Epithelial cell of esophagus (primary cell): ENCODE results near the gene TNFRSF8.

Experiments used
- DNase-seq: peaks from one replicate; pipeline ENCODE4 v3.0.0; 2010; ENCODE audit warnings: low read depth
- H3K4me3 ChIP-seq: 2 replicates; pipeline ENCODE4 v1.5.1; 2011; ENCODE audit warnings: mild to moderate bottlenecking, low read length, control low read depth
- CTCF ChIP-seq: IDR thresholded peaks from 2 replicates; pipeline ENCODE4 v1.5.1; 2011; ENCODE audit warnings: low read depth, mild to moderate bottlenecking, low read length, control low read depth, inconsistent platforms; ENCODE audit not compliant: insufficient read depth; ENCODE audit errors: missing control alignments

The TNFRSF8 gene

GRCh38 chr1:12048372-12048771 lies 14.7 kb upstream of the TNFRSF8 start:
- no peak for TF ChIP-seq CTCF
- no peak for DNase-seq
- no peak overlapping the region for H3K4me3 ChIP-seq

GRCh38 chr1:12049616-12050015 lies 13.5 kb upstream of the TNFRSF8 start:
- DNase-seq = no peak
- TF ChIP-seq CTCF = peak; percentile 4
- H3K4me3 ChIP-seq = no peak overlapping the region

GRCh38 chr1:12051361-12051760 lies 11.7 kb upstream of the TNFRSF8 start:
- DNase-seq = no peak
- no peak overlapping the region for H3K4me3 ChIP-seq
- TF ChIP-seq CTCF = no peak

GRCh38 chr1:12052008-12052573 lies 11.0 kb upstream of the TNFRSF8 start:
- no peak overlapping the region for H3K4me3 ChIP-seq
- DNase-seq = peak; percentile 83
- TF ChIP-seq CTCF = no peak

GRCh38 chr1:12052997-12053686 lies 10.0 kb upstream of the TNFRSF8 start:
- no peak overlapping the region for H3K4me3 ChIP-seq
- DNase-seq = no peak
- TF ChIP-seq CTCF = peak; percentile 23

GRCh38 chr1:12053752-12054548 lies 9.2 kb upstream of the TNFRSF8 start:
- peak; percentile 18 for DNase-seq
- TF ChIP-seq CTCF = no peak
- no peak overlapping the region for H3K4me3 ChIP-seq
